ENCODE data around the gene KLHL8. TPM values are rescaled to one million over a fixed set of nuclear protein-coding genes. Genes with fewer than 3 reads are reported as not detected.

Gene KLHL8
- total and polyA plus RNA-seq, 2 donors (not counting 3 experiments of a cell fraction or from before 2014, with no cell fraction given), result 1.7 to 9.0 TPM

DNA sequence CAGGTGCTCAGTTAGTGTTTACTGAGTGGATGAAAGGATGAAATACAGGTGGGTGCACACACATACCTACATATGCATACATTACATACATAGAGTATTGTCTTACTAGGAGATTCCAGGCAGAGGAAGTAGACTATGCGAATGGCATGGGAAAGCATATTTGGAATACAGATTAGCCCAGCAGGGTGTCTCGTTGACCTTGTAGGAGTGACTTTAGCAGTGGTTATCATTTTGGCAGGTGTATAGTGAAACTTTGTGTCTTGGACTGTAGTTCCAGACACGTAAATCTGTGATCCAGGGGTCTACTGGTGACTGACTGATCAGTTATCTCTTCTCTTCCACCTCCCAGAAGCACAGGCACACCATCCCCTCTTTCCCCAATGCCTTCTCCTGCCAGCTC, 86.3 kb downstream of the KLHL8 start:
- Histone ChIP-seq H3K9ac (replicated peaks; ENCODE audit: extremely low read depth, insufficient read depth, low read length) (no peak overlapping the region), H3K79me2 (ENCODE audit: control insufficient read depth, insufficient read depth, low read length) (no peaks in the 10 kb centered on the region), H3K36me3 (ENCODE audit: control insufficient read depth in 2 of 2, extremely low read depth in 1 of 2, insufficient read depth in 2 of 2, low read length in 2 of 2) (peaks cover 32 to 37% of the 10 kb centered on the region in 2 experiments), H3K9me3 (replicated peaks; ENCODE audit: control insufficient read depth, insufficient read depth, low read length) (no peaks in the 10 kb centered on the region), H2AFZ (ENCODE audit: low read depth, low read length) (no peak overlapping the region), H3K4me1 (ENCODE audit: control insufficient read depth, extremely low read depth, insufficient read depth, low read length) (no peaks in the 10 kb centered on the region), H4K20me1 (replicated peaks; ENCODE audit: control insufficient read depth, extremely low read depth, insufficient read depth, low read length) (no peaks in the 10 kb centered on the region), H3K4me2 (ENCODE audit: insufficient read depth, low read length) (no peak overlapping the region), H3K27ac (ENCODE audit: insufficient read depth, low read depth, low read length) (no peak overlapping the region), H3K4me3 (replicated peaks in 1 of 3; ENCODE audit: insufficient read depth in 1 of 3, low read depth in 1 of 3, low read length in 3 of 3) (no peak overlapping the region), H3K9me1 (replicated peaks; ENCODE audit: control insufficient read depth, extremely low read depth, insufficient read depth, low read length) (no peaks in the 10 kb centered on the region), H3K27me3 (ENCODE audit: control insufficient read depth in 2 of 2, insufficient read depth in 2 of 2, low read length in 2 of 2) (no peaks in the 10 kb centered on the region)
- ChIA-PET POLR2A (no interaction called here), CTCF (interaction anchor here (2.1 kb wide), 1 partner anchor 17 kb away, joined by 14 read pairs; no protein-coding TSS in a partner anchor)
- TF ChIP-seq JUN (IDR thresholded peaks at IDR 0.05; ENCODE audit: borderline replicate concordance, insufficient read depth, insufficient read length, low read depth), result no peak
- TF ChIP-seq, protein P1, sequence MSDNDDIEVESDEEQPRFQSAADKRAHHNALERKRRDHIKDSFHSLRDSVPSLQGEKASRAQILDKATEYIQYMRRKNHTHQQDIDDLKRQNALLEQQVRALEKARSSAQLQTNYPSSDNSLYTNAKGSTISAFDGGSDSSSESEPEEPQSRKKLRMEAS (IDR thresholded peaks at IDR 0.05; ENCODE audit: insufficient read depth, insufficient read length), result no peak
- TF ChIP-seq POLR2A (IDR thresholded peaks at IDR 0.05; ENCODE audit: low read depth, low read length), result no peak
- TF ChIP-seq MYC (IDR thresholded peaks at IDR 0.05; ENCODE audit: low read depth, low read length), result no peak
- TF ChIP-seq EZH2 (IDR thresholded peaks at IDR 0.05; ENCODE audit: borderline replicate concordance, low read depth, low read length, severe bottlenecking), result no peak
- TF ChIP-seq GATA2 (IDR thresholded peaks at IDR 0.05; ENCODE audit: insufficient read depth, insufficient read length, low read depth, low read length), result no peak
- no peak for TF ChIP-seq CTCF (IDR thresholded peaks at IDR 0.05; ENCODE audit: extremely low read depth in 1 of 2, insufficient read depth in 1 of 2, low read depth in 1 of 2, low read length in 2 of 2)
- TF ChIP-seq FOS (IDR thresholded peaks at IDR 0.05; ENCODE audit: borderline replicate concordance, insufficient read depth, low read length), result no peak
- TF ChIP-seq POLR2AphosphoS5 (IDR thresholded peaks at IDR 0.05; ENCODE audit: insufficient read depth, low read depth, low read length), result no peak
- dilution Hi-C loops (cut with MboI; ENCODE audit: extremely low pct_ligation_motif_present, low sequenced_read_pairs), result no loop called here
- DNase-seq (ENCODE audit: low read depth, low spot score) (no peak), FAIRE-seq (no peak)
- intact Hi-C loops (cut with micrococcal nuclease), result no loop called here
- no TSS peak for BruUV-seq (replicated peaks)
